Measurements from ENCODE around the gene SMPD4. TPM values are rescaled to one million over a fixed set of nuclear protein-coding genes. Genes with fewer than 3 reads are reported as not detected.
"Not testable (repeated sequence)": the region's sequence is repeated elsewhere in the genome, so short reads cannot be mapped to it uniquely, and the experiment has no call there.

Gene SMPD4
- total and polyA plus RNA-seq, 2 donors (not counting 1 experiment from before 2014, with no cell fraction given): 63.8 to 80.6 TPM

- ChIA-PET POLR2A (no interaction called here), CTCF (no interaction called here)
- H3K27me3 ChIP-seq (replicated peaks in 1 of 4; ENCODE audit: control extremely low read depth in 1 of 4, control insufficient read depth in 3 of 4, insufficient read depth in 4 of 4, low read length in 3 of 4): no peaks in the 10 kb centered on the region
- no peak overlapping the region for H3K4me3 ChIP-seq (ENCODE audit: control extremely low read depth in 1 of 5, extremely low read depth in 1 of 5, insufficient read depth in 1 of 5, low read depth in 2 of 5, low read length in 4 of 5)
- no peaks in the 10 kb centered on the region for H4K20me1 ChIP-seq (ENCODE audit: control insufficient read depth, insufficient read depth, low read length, poor library complexity, severe bottlenecking)
- no peak for DNase-seq
- H3K4me2 ChIP-seq (replicated peaks; ENCODE audit: low read depth, low read length, poor library complexity, severe bottlenecking): no peak overlapping the region
- H2AFZ ChIP-seq (ENCODE audit: insufficient read depth, low read depth, low read length, poor library complexity, severe bottlenecking): no peak overlapping the region
- no peaks in the 10 kb centered on the region for H3K4me1 ChIP-seq (ENCODE audit: control insufficient read depth in 2 of 2, insufficient read depth in 2 of 2, low read length in 2 of 2)
- TF ChIP-seq CTCF (IDR thresholded peaks at IDR 0.05): no peak
- no peak for TF ChIP-seq EZH2 (IDR thresholded peaks at IDR 0.05; ENCODE audit: borderline replicate concordance, insufficient read depth, low read depth, low read length, poor library complexity, severe bottlenecking)
- no peak for ATAC-seq (ENCODE audit: low read depth)
- no peaks in the 10 kb centered on the region for H3K9me3 ChIP-seq (ENCODE audit: control extremely low read depth in 1 of 3, control insufficient read depth in 2 of 3, insufficient read depth in 1 of 3, low read length in 2 of 3)
- H3K27ac ChIP-seq (ENCODE audit: low read length in 2 of 2): no peak overlapping the region
- intact Hi-C loops (cut with micrococcal nuclease): no loop called here
- no peaks in the 10 kb centered on the region for H3K4me1 Mint-ChIP-seq
- no peak overlapping the region for H3K27ac Mint-ChIP-seq
- H3K4me3 Mint-ChIP-seq: no peak overlapping the region
- peaks cover 2 to 48% of the 10 kb centered on the region in 2 experiments for H3K36me3 ChIP-seq (replicated peaks in 1 of 2; ENCODE audit: control extremely low read depth in 1 of 2, control insufficient read depth in 1 of 2, extremely low read depth in 1 of 2, insufficient read depth in 2 of 2, low read length in 1 of 2)
- no peaks in the 10 kb centered on the region for H3K9me3 Mint-ChIP-seq (ENCODE audit: insufficient read depth)
- no peaks in the 10 kb centered on the region for H3K79me2 ChIP-seq (ENCODE audit: control insufficient read depth, insufficient read depth, low read length)
- WGBS (ENCODE audit: insufficient coverage): 100% methylated on average over 4 of the region's 7 CpGs
- no peak overlapping the region for H3K9ac ChIP-seq (ENCODE audit: low read length)
- H3K27me3 Mint-ChIP-seq: no peaks in the 10 kb centered on the region
Measured at GRCh38 chr2:130169896-130170295, 11.5 kb downstream of the SMPD4 start.

GRCh38 chr2:130169163-130169562 lies 12.2 kb downstream of the SMPD4 start:
- H3K27me3 ChIP-seq (replicated peaks in 1 of 4; ENCODE audit: control extremely low read depth in 1 of 4, control insufficient read depth in 3 of 4, insufficient read depth in 4 of 4, low read length in 3 of 4); H4K20me1 ChIP-seq (ENCODE audit: control insufficient read depth, insufficient read depth, low read length, poor library complexity, severe bottlenecking); H3K9me3 Mint-ChIP-seq (ENCODE audit: insufficient read depth); H3K4me1 Mint-ChIP-seq; intact Hi-C loops (cut with micrococcal nuclease); H3K79me2 ChIP-seq (ENCODE audit: control insufficient read depth, insufficient read depth, low read length); H3K4me3 Mint-ChIP-seq; H3K9ac ChIP-seq (ENCODE audit: low read length); H3K27me3 Mint-ChIP-seq; POLR2A ChIA-PET; H3K27ac Mint-ChIP-seq; H3K4me1 ChIP-seq (ENCODE audit: control insufficient read depth in 2 of 2, insufficient read depth in 2 of 2, low read length in 2 of 2); H2AFZ ChIP-seq (ENCODE audit: insufficient read depth, low read depth, low read length, poor library complexity, severe bottlenecking); H3K4me2 ChIP-seq (replicated peaks; ENCODE audit: low read depth, low read length, poor library complexity, severe bottlenecking); H3K27ac ChIP-seq (ENCODE audit: low read length in 2 of 2); ATAC-seq (ENCODE audit: low read depth); CTCF ChIA-PET; H3K9me3 ChIP-seq (ENCODE audit: control extremely low read depth in 1 of 3, control insufficient read depth in 2 of 3, insufficient read depth in 1 of 3, low read length in 2 of 3); H3K4me3 ChIP-seq (ENCODE audit: control extremely low read depth in 1 of 5, extremely low read depth in 1 of 5, insufficient read depth in 1 of 5, low read depth in 2 of 5, low read length in 4 of 5); DNase-seq: not testable (repeated sequence)
- no CpG with 5 or more reads among the region's 3 CpGs for WGBS (ENCODE audit: insufficient coverage)
- H3K36me3 ChIP-seq (replicated peaks in 1 of 2; ENCODE audit: control extremely low read depth in 1 of 2, control insufficient read depth in 1 of 2, extremely low read depth in 1 of 2, insufficient read depth in 2 of 2, low read length in 1 of 2): peaks cover 2 to 48% of the 10 kb centered on the region in 2 experiments

- DNase-seq; H3K27ac ChIP-seq (ENCODE audit: low read length in 2 of 2); CTCF ChIA-PET; H3K9ac ChIP-seq (ENCODE audit: low read length); H2AFZ ChIP-seq (ENCODE audit: insufficient read depth, low read depth, low read length, poor library complexity, severe bottlenecking); H3K4me3 Mint-ChIP-seq; H3K9me3 ChIP-seq (ENCODE audit: control extremely low read depth in 1 of 3, control insufficient read depth in 2 of 3, insufficient read depth in 1 of 3, low read length in 2 of 3); H3K4me3 ChIP-seq (ENCODE audit: control extremely low read depth in 1 of 5, extremely low read depth in 1 of 5, insufficient read depth in 1 of 5, low read depth in 2 of 5, low read length in 4 of 5); POLR2A ChIA-PET; H3K27ac Mint-ChIP-seq; H3K27me3 ChIP-seq (replicated peaks in 1 of 4; ENCODE audit: control extremely low read depth in 1 of 4, control insufficient read depth in 3 of 4, insufficient read depth in 4 of 4, low read length in 3 of 4); H4K20me1 ChIP-seq (ENCODE audit: control insufficient read depth, insufficient read depth, low read length, poor library complexity, severe bottlenecking); H3K9me3 Mint-ChIP-seq (ENCODE audit: insufficient read depth); H3K79me2 ChIP-seq (ENCODE audit: control insufficient read depth, insufficient read depth, low read length); ATAC-seq (ENCODE audit: low read depth); H3K27me3 Mint-ChIP-seq; H3K4me1 ChIP-seq (ENCODE audit: control insufficient read depth in 2 of 2, insufficient read depth in 2 of 2, low read length in 2 of 2); intact Hi-C loops (cut with micrococcal nuclease); H3K4me2 ChIP-seq (replicated peaks; ENCODE audit: low read depth, low read length, poor library complexity, severe bottlenecking); H3K4me1 Mint-ChIP-seq: not testable (repeated sequence)
- peaks cover 2 to 43% of the 10 kb centered on the region in 2 experiments for H3K36me3 ChIP-seq (replicated peaks in 1 of 2; ENCODE audit: control extremely low read depth in 1 of 2, control insufficient read depth in 1 of 2, extremely low read depth in 1 of 2, insufficient read depth in 2 of 2, low read length in 1 of 2)
- WGBS (ENCODE audit: insufficient coverage): 100% methylated on average over 3 of the region's 3 CpGs
Measured at GRCh38 chr2:130166611-130167010, 14.8 kb downstream of the SMPD4 start.
